ENCODE data around the gene SCARB1. TPM values are rescaled to one million over a fixed set of nuclear protein-coding genes. Genes with fewer than 3 reads are reported as not detected.

The SCARB1 gene
- total and polyA plus RNA-seq, 9 of the 15 experiments (the other 6 are each of a cell fraction or from before 2014, with no cell fraction given): 0.56 to 157 (median 52.8) TPM

- peak; percentile 96 for TF ChIP-seq CAMTA2 (CRISPR knock-in tag; conservative IDR thresholded peaks at IDR 0.05)
- TF ChIP-seq CREBBP (IDR thresholded peaks at IDR 0.05; ENCODE audit: low read depth, low read length): no peak
- peak; percentile 97 for TF ChIP-seq POLR2B (IDR thresholded peaks at IDR 0.05; ENCODE audit: low read depth, partially characterized antibody)
- peak; percentile 56; the same call in 1 of the 2 replicates for TF ChIP-seq MBD1 (CRISPR knock-in tag; IDR thresholded peaks at IDR 0.05)
- TF ChIP-seq NCOA4 (IDR thresholded peaks at IDR 0.05; ENCODE audit: partially characterized antibody): no peak
- TF ChIP-seq RBFOX2 (IDR thresholded peaks at IDR 0.05; ENCODE audit: low read depth, low read length): peak; percentile 61
- no peak for TF ChIP-seq FOXM1 (IDR thresholded peaks at IDR 0.05; ENCODE audit: low read depth)
- no peak for TF ChIP-seq FOXM1 (CRISPR knock-in tag; IDR thresholded peaks at IDR 0.05; ENCODE audit: low read depth)
- TF ChIP-seq FIP1L1 (IDR thresholded peaks at IDR 0.05; ENCODE audit: low read depth, low read length, poor library complexity, severe bottlenecking): peak; percentile 71
- no peak for TF ChIP-seq NR1H2 (CRISPR knock-in tag; IDR thresholded peaks at IDR 0.05)
- TF ChIP-seq DLX4 (CRISPR knock-in tag; IDR thresholded peaks at IDR 0.05): peak; percentile 69
- no peak for TF ChIP-seq NBN (IDR thresholded peaks at IDR 0.05; ENCODE audit: low read depth)
- TF ChIP-seq MXI1 (IDR thresholded peaks at IDR 0.05; ENCODE audit: low read depth, low read length): peak; percentile 54; the same call in 1 of the 2 replicates
- peak; percentile 95 for TF ChIP-seq POLR2AphosphoS2 (IDR thresholded peaks at IDR 0.05; ENCODE audit: low read length)
- no peak for TF ChIP-seq ZNF384 (IDR thresholded peaks at IDR 0.05; ENCODE audit: low read depth, low read length)
- peak; percentile 43; the same call in 1 of the 2 replicates for TF ChIP-seq BCL6 (CRISPR knock-in tag; IDR thresholded peaks at IDR 0.05)
- peak in 1 of 2 experiments; percentile 83; a peak in 2 of 4 replicates for TF ChIP-seq MAZ (CRISPR knock-in tag; conservative IDR thresholded peaks at IDR 0.05 in 1 of 2, IDR thresholded peaks at IDR 0.05 in 1 of 2)
- peak; percentile 88; the same call in 1 of the 2 replicates for TF ChIP-seq ZNF347 (CRISPR knock-in tag; IDR thresholded peaks at IDR 0.05; ENCODE audit: low read depth)
- peak in 1 of 2 experiments; percentile 88; a peak in 2 of 4 replicates for TF ChIP-seq BCLAF1 (IDR thresholded peaks at IDR 0.05; ENCODE audit: borderline replicate concordance in 1 of 2, control insufficient read depth in 1 of 2, low read depth in 2 of 2, low read length in 1 of 2)
- 0 out of 2 replicates have a peak, but pooled peaks have one; percentile 47 for TF ChIP-seq ZNF75A (CRISPR knock-in tag; IDR thresholded peaks at IDR 0.05)
- TF ChIP-seq ZZZ3 (IDR thresholded peaks at IDR 0.05): no peak
- no peak for TF ChIP-seq ZNF224 (CRISPR knock-in tag; IDR thresholded peaks at IDR 0.05)
- TF ChIP-seq HDAC3 (IDR thresholded peaks at IDR 0.05; ENCODE audit: borderline replicate concordance, partially characterized antibody): peak; percentile 21
These were observed 47.2 kb upstream of the SCARB1 start (continued) for GRCh38 chr12:124910561-124911478.
